GM12873 (cell line): ENCODE measurements around the gene PPIP5K2.
A peak's percentile ranks its signal among the peaks of the same experiment; 100 is the strongest.

ENCODE experiments used
- CTCF ChIP-seq: IDR thresholded peaks from 2 replicates; pipeline ENCODE4 v1.5.1; 2012; ENCODE audit warnings: low read depth, mild to moderate bottlenecking, moderate library complexity, low read length, control low read depth; ENCODE audit not compliant: insufficient read depth; ENCODE audit errors: missing control alignments

Gene PPIP5K2

GRCh38 chr5:103126557-103126956 is 6.5 kb downstream of the PPIP5K2 start:
- no peak for TF ChIP-seq CTCF

- no peak for TF ChIP-seq CTCF
Measured at GRCh38 chr5:103127292-103127817, 7.3 kb downstream of the PPIP5K2 start.

GRCh38 chr5:103128202-103128601 is 8.1 kb downstream of the PPIP5K2 start:
- TF ChIP-seq CTCF: no peak

- TF ChIP-seq CTCF: no peak
Measured at GRCh38 chr5:103132684-103133083, 12.6 kb downstream of the PPIP5K2 start.

- no peak for TF ChIP-seq CTCF
Measured at GRCh38 chr5:103133231-103133630, 13.1 kb downstream of the PPIP5K2 start.

- no peak for TF ChIP-seq CTCF
Measured at GRCh38 chr5:103135461-103135860, 15.4 kb downstream of the PPIP5K2 start.

- no peak for TF ChIP-seq CTCF
Measured at GRCh38 chr5:103138202-103138690, 18.1 kb downstream of the PPIP5K2 start.

- TF ChIP-seq CTCF: peak; percentile 88
Measured at GRCh38 chr5:103139264-103139865, 19.3 kb downstream of the PPIP5K2 start.
